MM.1S (cell line): ENCODE measurements around the gene ALDH16A1.

Experiments
- DNase-seq: peaks from one replicate; pipeline ENCODE4 v3.0.0-alpha.2; 2015
- H2AFZ ChIP-seq: fragments of 300-600 bp; sonication (generic); 2 replicates; pipeline ENCODE4 v1.6.0; 2016; ENCODE audit warnings: antibody characterized with exemption, low read length
- H3F3A ChIP-seq: fragments of 300-600 bp; sonication (generic); 2 replicates; pipeline ENCODE4 v1.6.1; 2016; ENCODE audit warnings: mild to moderate bottlenecking, antibody characterized with exemption, low read length, moderate library complexity, mixed read lengths; ENCODE audit not compliant: insufficient read depth
- H3K27ac ChIP-seq: fragments of 300-600 bp; sonication (generic); 2 replicates; pipeline ENCODE4 v1.5.1; 2016; ENCODE audit warnings: mild to moderate bottlenecking, low read length
- H3K27me3 ChIP-seq: fragments of 300-600 bp; sonication (generic); replicated peaks from 2 replicates; pipeline ENCODE4 v1.6.0; 2016; ENCODE audit warnings: low read length; ENCODE audit not compliant: insufficient read depth
- H3K36me3 ChIP-seq: fragments of 300-600 bp; sonication (generic); replicated peaks from 2 replicates; pipeline ENCODE4 v1.6.1; 2016; ENCODE audit warnings: mild to moderate bottlenecking, low read length, mixed read lengths; ENCODE audit not compliant: insufficient read depth
- H3K4me1 ChIP-seq: fragments of 300-600 bp; sonication (generic); 2 replicates; pipeline ENCODE4 v1.6.1; 2016; ENCODE audit warnings: low read length, mixed read lengths
- H3K4me2 ChIP-seq: fragments of 300-600 bp; sonication (generic); 2 replicates; pipeline ENCODE4 v1.6.0; 2016; ENCODE audit warnings: low read depth, low read length
- H3K4me3 ChIP-seq: fragments of 300-600 bp; sonication (generic); 2 replicates; pipeline ENCODE4 v1.5.1; 2016; ENCODE audit warnings: low read length, mixed read lengths
- H3K79me2 ChIP-seq: fragments of 300-600 bp; sonication (generic); 2 replicates; pipeline ENCODE4 v1.6.1; 2016; ENCODE audit warnings: mixed run types, low read length, mixed read lengths
- H3K9ac ChIP-seq: fragments of 300-600 bp; sonication (generic); 2 replicates; pipeline ENCODE4 v1.6.1; 2016; ENCODE audit warnings: low read length, mixed read lengths
- H3K9me2 ChIP-seq: fragments of 300-600 bp; sonication (generic); replicated peaks from 2 replicates; pipeline ENCODE4 v1.6.1; 2016; ENCODE audit warnings: mild to moderate bottlenecking, low read length, mixed read lengths; ENCODE audit not compliant: insufficient read depth
- H3K9me3 ChIP-seq: fragments of 300-600 bp; sonication (generic); replicated peaks from 2 replicates; pipeline ENCODE4 v1.6.1; 2016; ENCODE audit warnings: mild to moderate bottlenecking, low read length, mixed read lengths; ENCODE audit not compliant: insufficient read depth
- H4K20me1 ChIP-seq: fragments of 300-600 bp; sonication (generic); 2 replicates; pipeline ENCODE4 v1.6.1; 2016; ENCODE audit warnings: mild to moderate bottlenecking, low read length, moderate library complexity, mixed read lengths; ENCODE audit not compliant: insufficient read depth
- CTCF ChIP-seq: fragments of 300-600 bp; sonication (generic); IDR thresholded peaks from 2 replicates; pipeline ENCODE4 v1.5.1; 2016; ENCODE audit warnings: antibody characterized with exemption, low read length, mixed read lengths
- EZH2 ChIP-seq: fragments of 300-600 bp; sonication (generic); optimal IDR thresholded peaks from 2 replicates; pipeline ENCODE3; 2017; ENCODE audit warnings: low read depth, mild to moderate bottlenecking, antibody characterized with exemption, low read length, mixed read lengths
- EZH2phosphoT487 ChIP-seq: fragments of 300-600 bp; sonication (generic); IDR thresholded peaks from 2 replicates; pipeline ENCODE4 v1.6.1; 2018; ENCODE audit warnings: antibody characterized with exemption, low read length

The ALDH16A1 gene

GRCh38 chr19:49435670-49436069 is 17.4 kb upstream of the ALDH16A1 start:
- Histone ChIP-seq H3K9ac (no peak overlapping the region), H3K79me2 (no peaks in the 10 kb centered on the region), H2AFZ (no peak overlapping the region), H3K27ac (no peak overlapping the region), H3K4me1 (no peaks in the 10 kb centered on the region), H3K9me2 (no peaks in the 10 kb centered on the region), H3K9me3 (no peaks in the 10 kb centered on the region), H3K4me3 (no peak overlapping the region), H3K36me3 (no peaks in the 10 kb centered on the region), H4K20me1 (no peaks in the 10 kb centered on the region), H3F3A (no peaks in the 10 kb centered on the region), H3K4me2 (no peak overlapping the region), H3K27me3 (peaks cover 98% of the 10 kb centered on the region)
- no peak for TF ChIP-seq EZH2
- no peak for TF ChIP-seq EZH2phosphoT487
- no peak for TF ChIP-seq CTCF
- DNase-seq = no peak

- Histone ChIP-seq H3K4me2 (no peak overlapping the region), H2AFZ (no peak overlapping the region), H3K27ac (no peak overlapping the region), H3K9ac (no peak overlapping the region), H3K36me3 (no peaks in the 10 kb centered on the region), H3K9me2 (no peaks in the 10 kb centered on the region), H3K27me3 (peaks cover 95% of the 10 kb centered on the region), H3K4me3 (no peak overlapping the region), H3K9me3 (no peaks in the 10 kb centered on the region), H4K20me1 (no peaks in the 10 kb centered on the region), H3K4me1 (no peaks in the 10 kb centered on the region), H3K79me2 (no peaks in the 10 kb centered on the region), H3F3A (no peaks in the 10 kb centered on the region)
- no peak for DNase-seq
- TF ChIP-seq EZH2 (no peak), EZH2phosphoT487 (no peak), CTCF (no peak)
These were observed 16.5 kb upstream of the ALDH16A1 start for GRCh38 chr19:49436381-49437017.

GRCh38 chr19:49437231-49437630 is 15.8 kb upstream of the ALDH16A1 start:
- H3K27ac ChIP-seq = no peak overlapping the region
- H3K36me3 ChIP-seq = no peaks in the 10 kb centered on the region
- no peak overlapping the region for H3K9ac ChIP-seq
- no peaks in the 10 kb centered on the region for H4K20me1 ChIP-seq
- no peaks in the 10 kb centered on the region for H3K9me3 ChIP-seq
- no peak overlapping the region for H3K4me3 ChIP-seq
- H3K27me3 ChIP-seq = peaks cover 97% of the 10 kb centered on the region
- no peak overlapping the region for H2AFZ ChIP-seq
- no peaks in the 10 kb centered on the region for H3K79me2 ChIP-seq
- H3K9me2 ChIP-seq = no peaks in the 10 kb centered on the region
- H3K4me1 ChIP-seq = no peaks in the 10 kb centered on the region
- no peak for DNase-seq
- TF ChIP-seq EZH2phosphoT487 (no peak), EZH2 (no peak), CTCF (no peak)
- no peaks in the 10 kb centered on the region for H3F3A ChIP-seq
- H3K4me2 ChIP-seq = no peak overlapping the region
